HG03521 (cell line): Measurements from ENCODE around the gene EML5.

Experiments used
- ATAC-seq: cut with Tn5 transposase; IDR thresholded peaks from one replicate; pipeline ENCODE4 v1.9.1; 2021; ENCODE audit warnings: mild to moderate bottlenecking, moderate library complexity; ENCODE audit not compliant: unreplicated experiment

Gene EML5

GRCh38 chr14:88729159-88729558, 63.6 kb downstream of the EML5 start:
- ATAC-seq = no peak

DNA sequence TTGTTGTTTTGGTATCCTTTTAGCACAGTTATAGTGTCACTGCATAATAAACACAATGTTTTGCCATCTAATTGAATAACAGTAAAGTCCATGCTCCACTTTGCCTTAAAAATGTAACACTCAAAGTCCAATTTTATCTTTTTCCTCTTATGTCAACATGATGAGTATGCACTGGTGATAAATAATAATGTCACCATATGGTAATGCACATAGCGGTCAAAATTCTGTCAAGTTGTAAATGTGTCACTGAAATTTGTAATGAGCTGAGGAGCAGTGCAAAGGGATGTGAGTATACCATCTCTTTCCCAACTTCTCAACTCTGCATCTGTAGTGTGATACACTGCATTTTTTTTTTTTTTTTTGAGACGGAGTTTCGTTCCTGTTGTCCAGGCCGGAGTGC, 65.7 kb downstream of the EML5 start:
- ATAC-seq = no peak

DNA sequence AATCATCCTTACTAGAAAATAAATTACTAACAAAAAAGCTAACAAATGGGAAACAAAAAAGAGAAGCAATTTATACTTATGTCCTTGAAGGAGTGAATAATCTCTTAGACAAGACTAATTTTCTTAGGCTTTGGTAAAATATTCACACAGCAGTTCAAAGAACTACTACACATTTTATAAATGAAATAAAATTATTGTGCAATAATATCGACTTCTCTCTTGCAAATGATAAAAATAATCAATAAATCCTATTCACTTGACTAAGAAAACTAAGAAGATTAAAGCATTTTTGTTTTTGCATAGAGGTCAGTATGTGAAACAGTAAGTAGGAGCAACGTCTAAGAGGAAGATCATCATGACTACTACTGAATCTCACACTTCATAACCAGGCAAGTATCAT, 82.0 kb downstream of the EML5 start:
- no peak for ATAC-seq

DNA sequence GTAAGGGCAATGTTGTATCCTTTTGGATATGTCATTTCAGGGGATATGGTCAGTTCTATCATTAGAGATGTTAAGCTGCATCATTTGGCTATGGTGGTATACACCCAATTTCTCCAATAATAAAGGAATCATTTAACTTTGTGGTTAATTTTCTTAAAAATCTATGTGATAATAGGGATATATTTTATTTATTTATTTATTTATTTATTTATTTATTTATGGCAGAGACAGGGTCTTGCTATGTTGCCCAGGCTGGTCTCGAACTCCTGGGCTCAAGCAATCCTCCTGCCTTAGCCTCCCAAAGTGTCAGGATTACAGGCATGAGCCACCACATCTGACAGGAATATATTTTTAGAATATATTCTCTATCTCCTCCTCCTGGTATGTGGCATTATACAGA, 85.7 kb downstream of the EML5 start:
- ATAC-seq = no peak

- no peak for ATAC-seq
These were observed 86.3 kb downstream of the EML5 start for GRCh38 chr14:88706425-88706824.

GRCh38 chr14:88698651-88699050, 94.1 kb downstream of the EML5 start:
- no peak for ATAC-seq

GRCh38 chr14:88695870-88696269, 96.9 kb downstream of the EML5 start:
- ATAC-seq = no peak

DNA sequence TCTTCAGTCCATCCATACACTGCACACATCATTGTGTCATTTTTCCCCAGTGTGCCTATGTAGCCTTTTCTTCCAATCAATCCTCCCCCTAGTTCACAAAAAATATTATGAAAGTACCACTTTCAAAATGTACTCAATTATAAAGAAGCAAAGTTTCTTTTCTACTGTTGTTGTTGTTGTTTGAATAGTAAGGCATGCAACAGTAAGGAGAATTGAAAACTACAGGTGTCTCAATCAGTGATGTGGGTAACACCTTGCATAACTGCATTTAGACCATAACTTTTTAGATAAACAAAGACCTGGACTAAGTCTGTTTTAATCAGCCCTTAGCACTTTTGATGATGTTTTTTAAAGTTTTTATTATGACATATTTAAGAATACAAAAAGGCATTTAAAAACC, 104.4 kb downstream of the EML5 start:
- no peak for ATAC-seq

DNA sequence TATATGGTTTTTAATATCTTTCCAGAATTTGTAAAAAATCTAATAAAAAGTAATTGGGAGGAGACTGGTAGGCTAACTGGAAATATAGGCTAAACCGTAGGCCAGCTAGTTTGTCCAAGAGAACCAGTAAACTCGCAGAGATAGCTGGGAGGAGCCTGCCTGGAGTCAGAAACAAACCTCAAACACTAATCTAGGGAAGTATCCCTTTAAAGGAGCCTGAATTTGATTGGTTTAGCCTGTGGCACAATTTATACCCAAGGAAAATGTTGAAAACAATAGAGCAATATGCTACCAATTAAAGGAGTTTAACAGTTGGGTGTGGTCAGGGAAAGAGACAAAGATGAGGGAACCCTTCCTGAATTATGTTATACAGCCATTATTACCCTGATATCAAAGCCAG, 109.6 kb downstream of the EML5 start:
- no peak for ATAC-seq

DNA sequence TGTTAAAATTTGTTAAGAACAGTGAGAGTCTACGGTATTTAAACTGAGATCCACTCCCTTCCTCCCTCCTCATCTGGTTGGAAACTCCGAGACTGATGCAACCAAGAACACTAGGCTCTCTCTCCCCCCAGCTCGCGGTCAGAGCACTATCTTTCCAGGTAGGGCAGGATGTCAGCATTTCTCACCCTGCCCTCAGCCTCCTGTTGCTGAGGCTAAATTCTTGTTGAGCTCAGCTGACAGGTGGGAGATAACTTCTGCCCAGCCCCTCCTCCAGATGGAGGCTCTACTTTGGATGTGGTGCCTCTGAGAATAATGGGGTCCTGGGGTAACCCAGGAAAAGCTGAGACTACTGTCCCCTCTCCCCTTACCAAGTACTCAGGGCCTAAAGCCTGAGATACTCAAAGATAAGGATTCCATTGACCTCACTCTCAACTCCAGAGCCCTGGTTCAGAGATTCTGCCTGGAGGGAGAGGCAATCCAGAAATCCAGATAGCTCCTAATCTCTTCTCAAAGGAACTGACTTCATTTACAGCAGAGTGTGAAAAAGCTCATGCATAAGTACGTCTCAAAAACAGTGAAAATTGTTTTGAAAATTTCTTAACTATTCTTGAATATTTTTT, 110.1 kb downstream of the EML5 start:
- no peak for ATAC-seq

GRCh38 chr14:88681755-88682494, 110.8 kb downstream of the EML5 start:
- no peak for ATAC-seq

- no peak for ATAC-seq
These were observed 123.4 kb downstream of the EML5 start for GRCh38 chr14:88669346-88669745.

GRCh38 chr14:88668448-88669116, 124.2 kb downstream of the EML5 start:
- peak; percentile 42 for ATAC-seq

DNA sequence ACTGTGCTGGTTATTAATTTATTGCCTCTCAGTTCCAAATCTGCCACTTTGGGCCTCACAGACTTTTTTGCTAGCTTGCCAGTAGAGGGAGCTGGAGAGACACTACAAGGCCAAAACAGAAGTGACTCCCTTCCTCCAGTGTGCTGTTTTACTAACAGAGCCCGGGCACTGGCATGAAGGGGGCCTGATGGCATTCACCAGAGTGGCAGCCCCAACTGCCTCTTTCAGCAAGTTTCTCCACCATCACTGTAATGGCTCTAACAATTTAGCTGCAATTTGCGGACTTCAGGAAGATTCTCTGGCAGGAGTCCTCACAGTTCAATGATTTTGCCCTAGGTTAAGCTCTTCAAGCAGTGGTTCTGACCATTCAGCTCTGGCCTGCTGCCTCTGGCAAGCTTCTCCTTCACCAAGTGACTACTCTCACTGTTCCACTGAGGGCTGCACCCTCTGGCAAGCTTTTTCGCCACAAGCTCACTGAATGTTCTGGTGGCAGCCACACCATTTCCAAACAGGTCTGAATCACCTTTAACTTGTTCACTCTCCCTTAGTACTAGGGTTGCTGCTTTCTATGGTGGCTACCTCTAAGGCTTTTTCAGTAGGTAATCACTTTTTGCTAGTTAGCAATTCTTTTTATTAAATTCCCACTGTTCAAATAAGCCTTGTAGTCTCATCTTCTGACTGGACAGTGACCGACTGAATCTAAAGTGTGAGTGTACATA, 125.0 kb downstream of the EML5 start:
- peak; percentile 80 for ATAC-seq

- no peak for ATAC-seq
These were observed 132.7 kb downstream of the EML5 start for GRCh38 chr14:88660056-88660455.

DNA sequence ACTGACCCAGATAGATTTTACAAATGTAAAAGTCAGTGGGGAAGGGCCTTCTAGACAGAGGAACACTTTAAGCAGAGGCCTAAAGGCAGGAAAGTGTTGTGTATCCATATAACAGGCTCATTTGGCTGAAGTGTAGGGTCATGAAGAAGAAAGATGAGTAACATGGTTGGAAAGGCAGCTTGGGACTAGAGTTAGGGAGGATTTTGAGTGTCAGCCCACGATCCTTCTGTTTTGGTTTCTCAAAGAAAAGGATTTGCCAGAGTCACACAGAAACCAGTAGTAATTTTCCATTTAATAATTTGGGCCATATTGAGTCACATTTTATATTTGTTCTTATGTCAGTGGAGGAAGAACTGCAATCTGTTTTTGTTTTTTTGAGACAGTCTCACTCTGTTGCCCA, 153.5 kb downstream of the EML5 start:
- ATAC-seq = no peak

DNA sequence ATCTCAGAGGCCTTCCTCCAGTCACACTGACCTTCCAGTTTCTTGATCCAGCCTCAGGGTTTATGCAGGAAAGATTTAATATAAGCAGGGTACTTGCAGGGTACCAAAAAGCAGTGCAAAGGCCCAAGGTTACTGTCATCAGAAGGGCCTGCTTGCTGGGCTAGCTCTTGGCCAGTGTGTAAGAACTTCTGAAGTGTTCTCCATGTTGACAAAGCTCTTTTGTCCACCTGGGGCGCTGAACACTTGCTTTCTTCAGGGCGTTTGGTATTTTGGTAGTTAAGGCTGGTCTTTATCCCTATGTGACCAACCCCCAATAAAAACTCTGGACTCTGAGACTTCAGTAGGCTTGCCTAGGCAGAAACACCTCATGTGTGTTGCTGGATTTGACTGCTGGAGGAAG, 160.2 kb downstream of the EML5 start:
- ATAC-seq = no peak

GRCh38 chr14:88631091-88631490, 161.7 kb downstream of the EML5 start:
- ATAC-seq = no peak

DNA sequence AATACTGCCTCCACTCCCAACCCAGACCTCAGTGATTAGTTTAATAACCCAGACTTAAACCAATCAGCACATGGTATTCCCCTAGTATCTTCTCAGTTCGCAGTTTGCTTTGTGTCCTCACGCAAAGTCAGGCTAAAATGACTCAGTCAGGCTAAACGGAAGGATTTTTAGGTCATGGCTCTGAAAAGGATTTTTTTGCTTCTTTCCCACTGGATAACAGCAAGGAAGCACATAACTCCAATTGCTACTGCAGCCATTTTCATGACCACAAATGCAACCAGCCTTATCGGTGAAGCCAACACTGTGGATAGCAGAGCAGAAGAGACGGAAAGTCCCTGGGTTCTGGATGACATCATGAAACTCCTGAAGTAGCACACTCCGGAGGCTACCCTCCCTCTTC, 162.2 kb downstream of the EML5 start:
- no peak for ATAC-seq

DNA sequence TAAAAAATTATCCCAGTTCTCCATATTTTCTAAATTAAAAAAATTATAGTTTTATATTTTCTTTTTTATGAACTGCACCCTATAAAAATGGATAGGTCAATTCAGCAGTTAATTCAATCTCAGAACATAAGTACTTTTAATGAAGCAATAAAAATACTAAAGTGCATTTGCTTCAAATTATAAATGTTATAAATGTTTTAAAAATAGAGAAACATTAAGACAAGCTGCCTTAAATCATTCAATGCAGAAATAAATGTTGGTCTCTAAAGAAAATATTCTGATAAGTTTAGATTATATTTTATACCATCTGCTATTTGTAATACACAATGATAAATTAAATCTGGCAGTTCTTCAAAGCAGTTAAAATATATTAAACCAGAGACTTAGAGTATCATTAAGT, 164.3 kb downstream of the EML5 start:
- no peak for ATAC-seq

DNA sequence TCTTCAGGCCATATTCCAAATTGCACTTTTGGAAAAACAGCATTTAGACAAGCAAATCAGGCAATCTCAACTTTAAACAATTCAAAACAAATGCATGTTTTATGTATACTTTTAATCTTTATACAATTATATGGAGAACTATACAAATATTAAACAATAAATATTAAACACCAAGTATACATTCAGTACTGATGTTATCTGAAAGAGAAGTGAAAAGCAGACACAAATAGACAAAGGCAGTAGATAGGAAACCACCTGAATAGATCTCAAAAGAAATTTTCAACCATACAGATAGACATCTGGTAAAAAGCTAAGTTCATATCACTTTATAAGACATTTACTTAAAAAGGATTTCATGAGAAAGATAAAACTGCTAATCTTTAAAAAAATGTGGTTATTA, 164.7 kb downstream of the EML5 start:
- no peak for ATAC-seq

GRCh38 chr14:88625671-88626070, 167.1 kb downstream of the EML5 start:
- ATAC-seq = no peak
